Stimulated activated CD8-positive, alpha-beta memory T cell treated with anti-CD3 and anti-CD28 coated beads, Interleukin-12 subunit alpha, Interleukin-12 subunit beta, amount 100 ng/mL, for 24 hours (primary cell): Measurements from ENCODE around the gene POLR3GL.

Experiments used
- DNase-seq: peaks from one replicate; pipeline ENCODE4 v3.0.0-alpha.2; 2020; ENCODE audit errors: extremely low read depth

The POLR3GL gene

GRCh38 chr1:145992958-145993617, 28.6 kb downstream of the POLR3GL start:
- no peak for DNase-seq

GRCh38 chr1:145993618-145994390, 29.3 kb downstream of the POLR3GL start:
- no peak for DNase-seq

- DNase-seq: no peak
These were observed 30.1 kb downstream of the POLR3GL start for GRCh38 chr1:145994391-145995120.

GRCh38 chr1:145995148-145995881, 30.8 kb downstream of the POLR3GL start:
- no peak for DNase-seq

- DNase-seq: no peak
These were observed 31.5 kb downstream of the POLR3GL start for GRCh38 chr1:145995964-145996432.

GRCh38 chr1:145996433-145997015, 32.0 kb downstream of the POLR3GL start, which contains the start of gene TXNIP:
TSS of gene TXNIP (minus strand) at chr1:145996579. CDS start at chr1:145996266, 313 bp downstream.
- DNase-seq: peak; percentile 88

- no peak for DNase-seq
These were observed 32.7 kb downstream of the POLR3GL start for GRCh38 chr1:145997016-145997717.

- DNase-seq: no peak
These were observed 33.2 kb downstream of the POLR3GL start for GRCh38 chr1:145997718-145998023.

- no peak for DNase-seq
These were observed 35.0 kb downstream of the POLR3GL start for GRCh38 chr1:145999321-146000024.

GRCh38 chr1:146001709-146002108, 37.2 kb downstream of the POLR3GL start:
- no peak for DNase-seq

- DNase-seq: no peak
These were observed 43.1 kb downstream of the POLR3GL start for GRCh38 chr1:146007489-146008133.

- no peak for DNase-seq
These were observed 45.7 kb downstream of the POLR3GL start for GRCh38 chr1:146010126-146010738.

- DNase-seq: no peak
These were observed 48.4 kb downstream of the POLR3GL start for GRCh38 chr1:146012703-146013558.

- no peak for DNase-seq
These were observed 49.1 kb downstream of the POLR3GL start for GRCh38 chr1:146013559-146013922.

GRCh38 chr1:146016891-146017290, 52.4 kb downstream of the POLR3GL start:
- DNase-seq: no peak

GRCh38 chr1:146019231-146020057, 55.0 kb downstream of the POLR3GL start:
- no peak for DNase-seq
